WI38 (cell line): ENCODE results near the gene ZW10.

ENCODE experiments used
- H3K4me3 ChIP-seq: 2 replicates; pipeline ENCODE4 v1.5.1; 2011; ENCODE audit warnings: low read depth, mild to moderate bottlenecking, control low read depth, low read length
- TF ChIP-seq, protein P1 (sequence below): IDR thresholded peaks from 2 replicates; pipeline ENCODE4 v1.5.1; 2012; ENCODE audit warnings: low read depth, mild to moderate bottlenecking, control low read depth, low read length

ZW10 gene

DNA sequence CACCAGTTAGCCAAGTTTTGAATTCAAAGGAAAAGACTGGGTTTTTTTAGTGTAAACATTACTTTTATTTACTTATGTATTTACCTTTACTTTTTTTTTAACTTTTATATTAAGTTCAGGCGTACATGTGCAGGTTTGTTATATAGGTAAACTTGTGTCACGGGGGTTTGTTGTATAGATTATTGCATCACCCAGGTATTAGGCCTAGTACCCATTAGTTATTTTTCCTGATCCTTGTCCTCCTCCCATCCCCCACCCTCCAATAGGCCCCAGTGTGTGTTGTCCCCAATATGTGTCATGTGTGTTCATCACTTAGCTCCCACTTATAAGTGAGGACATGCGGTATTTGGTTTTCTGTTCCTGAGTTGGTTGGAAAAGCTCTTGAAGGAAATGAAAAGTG lies 20.6 kb downstream of the ZW10 start:
- TF ChIP-seq, protein P1, sequence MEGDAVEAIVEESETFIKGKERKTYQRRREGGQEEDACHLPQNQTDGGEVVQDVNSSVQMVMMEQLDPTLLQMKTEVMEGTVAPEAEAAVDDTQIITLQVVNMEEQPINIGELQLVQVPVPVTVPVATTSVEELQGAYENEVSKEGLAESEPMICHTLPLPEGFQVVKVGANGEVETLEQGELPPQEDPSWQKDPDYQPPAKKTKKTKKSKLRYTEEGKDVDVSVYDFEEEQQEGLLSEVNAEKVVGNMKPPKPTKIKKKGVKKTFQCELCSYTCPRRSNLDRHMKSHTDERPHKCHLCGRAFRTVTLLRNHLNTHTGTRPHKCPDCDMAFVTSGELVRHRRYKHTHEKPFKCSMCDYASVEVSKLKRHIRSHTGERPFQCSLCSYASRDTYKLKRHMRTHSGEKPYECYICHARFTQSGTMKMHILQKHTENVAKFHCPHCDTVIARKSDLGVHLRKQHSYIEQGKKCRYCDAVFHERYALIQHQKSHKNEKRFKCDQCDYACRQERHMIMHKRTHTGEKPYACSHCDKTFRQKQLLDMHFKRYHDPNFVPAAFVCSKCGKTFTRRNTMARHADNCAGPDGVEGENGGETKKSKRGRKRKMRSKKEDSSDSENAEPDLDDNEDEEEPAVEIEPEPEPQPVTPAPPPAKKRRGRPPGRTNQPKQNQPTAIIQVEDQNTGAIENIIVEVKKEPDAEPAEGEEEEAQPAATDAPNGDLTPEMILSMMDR = no peak
- no peak overlapping the region for H3K4me3 ChIP-seq

- TF ChIP-seq, protein P1 = no peak
- no peak overlapping the region for H3K4me3 ChIP-seq
Observed at GRCh38 chr11:113736323-113736722, 37.2 kb downstream of the ZW10 start.

- H3K4me3 ChIP-seq = no peak overlapping the region
- TF ChIP-seq, protein P1 = no peak
Observed at GRCh38 chr11:113732092-113732491, 41.4 kb downstream of the ZW10 start.

- no peak overlapping the region for H3K4me3 ChIP-seq
- TF ChIP-seq, protein P1 = peak; percentile 40
Observed at GRCh38 chr11:113730887-113731726, 42.4 kb downstream of the ZW10 start.

DNA sequence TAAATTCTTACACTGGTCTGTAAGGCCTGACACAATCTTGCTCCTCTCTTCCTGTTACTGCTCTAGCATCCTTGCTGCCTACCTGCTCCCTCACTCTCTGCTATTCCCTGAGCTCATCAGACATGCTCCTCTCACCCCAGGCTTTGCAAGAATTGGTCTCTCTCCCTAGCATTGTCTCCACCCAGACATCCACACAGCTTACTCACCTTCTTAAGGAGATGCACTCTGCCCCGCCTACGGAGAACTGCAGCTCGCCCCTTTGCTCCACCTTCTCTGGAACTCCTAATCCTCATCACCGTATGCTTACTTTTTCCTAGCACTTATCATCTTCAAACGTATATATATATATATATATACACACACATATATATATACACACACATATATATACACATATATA lies 44.0 kb downstream of the ZW10 start:
- TF ChIP-seq, protein P1 = no peak
- no peak overlapping the region for H3K4me3 ChIP-seq

DNA sequence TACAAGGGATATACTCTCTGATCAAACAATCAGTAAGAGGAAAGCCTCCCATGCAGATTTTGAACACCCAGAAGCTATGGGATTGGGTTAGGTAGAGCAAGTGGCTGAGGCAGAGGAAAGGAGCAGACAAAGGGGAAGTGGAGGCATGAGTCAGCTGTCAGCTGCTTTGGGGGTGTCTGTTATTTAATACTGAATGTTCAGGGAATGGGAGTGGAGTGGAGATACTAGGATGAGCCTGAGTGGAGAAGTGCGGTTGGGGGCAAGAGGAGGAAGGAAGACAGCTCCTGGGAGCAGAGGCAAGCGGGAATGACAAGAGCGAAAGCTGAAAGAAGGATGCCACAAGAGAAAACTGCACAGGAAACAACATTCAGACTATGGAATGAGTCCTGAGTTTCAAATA lies 44.7 kb downstream of the ZW10 start:
- no peak overlapping the region for H3K4me3 ChIP-seq
- TF ChIP-seq, protein P1 = no peak

GRCh38 chr11:113725913-113726312 lies 47.6 kb downstream of the ZW10 start:
- H3K4me3 ChIP-seq = no peak overlapping the region
- TF ChIP-seq, protein P1 = no peak
